C4-2B (cell line): Measurements from ENCODE around the gene TFB1M.

ENCODE experiments used
- CTCF ChIP-seq: fragments of 450-650 bp; conservative IDR thresholded peaks from 2 replicates; pipeline ENCODE4 v1.5.1; 2017; ENCODE audit warnings: mild to moderate bottlenecking
- ZFX ChIP-seq: fragments of 450-650 bp; IDR thresholded peaks from 2 replicates; pipeline ENCODE4 v1.6.1; 2017

GRCh38 chr6:155241966-155242365 is 72.3 kb downstream of the TFB1M start:
- TF ChIP-seq CTCF (no peak), ZFX (no peak)
